Activated CD4-positive, alpha-beta T cell treated with anti-CD3 and anti-CD28 coated beads for 36 hours (primary cell): Measurements from ENCODE around the gene RAET1G. TPM values are rescaled to one million over a fixed set of nuclear protein-coding genes. Genes with fewer than 3 reads are reported as not detected.
"Not testable (repeated sequence)": the region's sequence is repeated elsewhere in the genome, so short reads cannot be mapped to it uniquely, and the experiment has no call there.

Source experiments
- ATAC-seq: fragments of 200-7000 bp; cut with Tn5 transposase; one replicate; pipeline ENCODE4 v1.10.0; 2021; ENCODE audit warnings: mild to moderate bottlenecking, moderate library complexity
- CTCF ChIA-PET: fragments of 350-600 bp; sonication (Branson Sonifier 250); formaldehyde crosslinking; loops from one replicate; lab custom pipeline; 2021; ENCODE audit warnings: antibody characterized with exemption; lab: Charles Lee
- POLR2A ChIA-PET: fragments of 350-600 bp; sonication (Branson Sonifier 250); formaldehyde crosslinking; loops from one replicate; lab custom pipeline; 2021; ENCODE audit warnings: antibody characterized with exemption, inconsistent platforms; lab: Charles Lee
- DNase-seq: peaks from one replicate; pipeline ENCODE4 v3.0.0-alpha.2; 2020
- H3K27ac Mint-ChIP-seq: one replicate; pipeline ENCODE4 v1.8.0; 2021; ENCODE audit warnings: mixed read lengths
- H3K27me3 Mint-ChIP-seq: one replicate; pipeline ENCODE4 v1.8.0; 2021; ENCODE audit warnings: mixed read lengths
- H3K36me3 Mint-ChIP-seq: one replicate; pipeline ENCODE4 v1.8.0; 2021; ENCODE audit warnings: low read depth, mixed read lengths
- H3K4me1 Mint-ChIP-seq: one replicate; pipeline ENCODE4 v1.8.0; 2021; ENCODE audit warnings: mixed read lengths
- H3K4me3 Mint-ChIP-seq: one replicate; pipeline ENCODE4 v1.8.0; 2021; ENCODE audit warnings: mild to moderate bottlenecking, moderate library complexity, mixed read lengths
- H3K9me3 Mint-ChIP-seq: one replicate; pipeline ENCODE4 v1.8.0; 2021; ENCODE audit warnings: low read depth, mixed read lengths
- intact Hi-C, 2 experiments: fragments of 100-400 bp; cut with DNase I in 1 of 2; cut with micrococcal nuclease in 1 of 2; formaldehyde crosslinking; loops; one replicate each; pipeline versions ENCODE4 v1.14.2 to v1.15.1; 2022 to 2024; cut with DNase I, micrococcal nuclease
- total RNA-seq, 2 experiments: library from RNA; stranded (reverse); gene quantifications; one replicate each; pipeline ENCODE4 v1.2.3, GENCODE V29; 2021

The RAET1G gene
- total RNA-seq, 2 experiments from 2014 or later = not detected

GRCh38 chr6:149899486-149899885, 23.4 kb downstream of the RAET1G start:
- Mint-ChIP-seq H3K4me3 (no peak overlapping the region), H3K4me1 (peaks cover 15% of the 10 kb centered on the region), H3K9me3 (no peaks in the 10 kb centered on the region), H3K27me3 (peaks cover 5% of the 10 kb centered on the region), H3K27ac (no peak overlapping the region), H3K36me3 (no peaks in the 10 kb centered on the region)
- CTCF ChIA-PET = interaction anchor here (0.8 kb wide), 1 partner anchor 82 kb away, joined by 3 read pairs; no protein-coding TSS in a partner anchor
- DNase-seq (no peak), ATAC-seq (no peak)
- intact Hi-C loops = no loop called here
- POLR2A ChIA-PET = no interaction called here

- intact Hi-C loops = no loop called here
- ATAC-seq = no peak
- no peaks in the 10 kb centered on the region for H3K36me3 Mint-ChIP-seq
- no peak overlapping the region for H3K4me3 Mint-ChIP-seq
- no peak for DNase-seq
- ChIA-PET POLR2A (no interaction called here), CTCF (no interaction called here)
- H3K4me1 Mint-ChIP-seq = peaks cover 15% of the 10 kb centered on the region
- H3K9me3 Mint-ChIP-seq = no peaks in the 10 kb centered on the region
- peaks cover 9% of the 10 kb centered on the region for H3K27me3 Mint-ChIP-seq
- H3K27ac Mint-ChIP-seq = no peak overlapping the region
Observed at GRCh38 chr6:149898966-149899365, 24.0 kb downstream of the RAET1G start.

- H3K4me3 Mint-ChIP-seq = no peak within 1 kb of the TSS
- peaks cover 9% of the 10 kb centered on the region for H3K27me3 Mint-ChIP-seq
- H3K36me3 Mint-ChIP-seq = no peaks in the 10 kb centered on the region
- no peak for ATAC-seq
- no peak for DNase-seq
- CTCF ChIA-PET = no interaction called here
- intact Hi-C loops = no loop called here
- H3K27ac Mint-ChIP-seq = no peak within 1 kb of the TSS
- no peaks in the 10 kb centered on the region for H3K9me3 Mint-ChIP-seq
- POLR2A ChIA-PET = no interaction called here
- H3K4me1 Mint-ChIP-seq = peaks cover 15% of the 10 kb centered on the region
Observed at GRCh38 chr6:149897855-149898744, 24.8 kb downstream of the RAET1G start, which contains the start of gene RAET1E. TSS of gene RAET1E (minus strand) at chr6:149898113. CDS start at chr6:149890901, 7,212 bp downstream.

GRCh38 chr6:149897015-149897697, 25.8 kb downstream of the RAET1G start:
- peaks cover 9% of the 10 kb centered on the region for H3K27me3 Mint-ChIP-seq
- ChIA-PET POLR2A (no interaction called here), CTCF (interaction anchor here (0.9 kb wide), 1 partner anchor 31 kb away, joined by 3 read pairs; no protein-coding TSS in a partner anchor)
- no peaks in the 10 kb centered on the region for H3K9me3 Mint-ChIP-seq
- intact Hi-C loops = no loop called here
- peaks cover 15% of the 10 kb centered on the region for H3K4me1 Mint-ChIP-seq
- ATAC-seq (no peak), DNase-seq (no peak)
- no peaks in the 10 kb centered on the region for H3K36me3 Mint-ChIP-seq
- H3K27ac Mint-ChIP-seq = no peak overlapping the region
- no peak overlapping the region for H3K4me3 Mint-ChIP-seq

GRCh38 chr6:149896491-149896890, 26.4 kb downstream of the RAET1G start:
- peak; percentile 57 for ATAC-seq
- DNase-seq = no peak
- H3K27me3 Mint-ChIP-seq = peaks cover 7% of the 10 kb centered on the region
- H3K4me1 Mint-ChIP-seq = peaks cover 15% of the 10 kb centered on the region
- intact Hi-C loops = no loop called here
- H3K9me3 Mint-ChIP-seq = no peaks in the 10 kb centered on the region
- POLR2A ChIA-PET = no interaction called here
- no peaks in the 10 kb centered on the region for H3K36me3 Mint-ChIP-seq
- no peak overlapping the region for H3K4me3 Mint-ChIP-seq
- no peak overlapping the region for H3K27ac Mint-ChIP-seq
- CTCF ChIA-PET = interaction anchor here (0.7 to 0.9 kb wide), 2 partner anchors 30 to 111 kb away, joined by 3 read pairs; no protein-coding TSS in a partner anchor

GRCh38 chr6:149895833-149896271, 27.1 kb downstream of the RAET1G start:
- Mint-ChIP-seq H3K9me3 (no peaks in the 10 kb centered on the region), H3K27ac (peak overlapping the region; percentile 23), H3K36me3 (no peaks in the 10 kb centered on the region), H3K4me1 (peaks cover 15% of the 10 kb centered on the region), H3K4me3 (no peak overlapping the region), H3K27me3 (peaks cover 6% of the 10 kb centered on the region)
- ChIA-PET CTCF (no interaction called here), POLR2A (no interaction called here)
- intact Hi-C loops = no loop called here
- peak; percentile 67 for DNase-seq
- ATAC-seq = peak; percentile 98

GRCh38 chr6:149895048-149895590, 27.8 kb downstream of the RAET1G start:
- H3K4me3 Mint-ChIP-seq = no peak overlapping the region
- CTCF ChIA-PET = interaction anchor here (0.6 kb wide), 1 partner anchor 645 kb away, joined by 3 read pairs; no protein-coding TSS in a partner anchor
- POLR2A ChIA-PET = no interaction called here

GRCh38 chr6:149891864-149892263, 31.1 kb downstream of the RAET1G start:
- POLR2A ChIA-PET, H3K27ac Mint-ChIP-seq: not testable (repeated sequence)

More at GRCh38 chr6:149895048-149895590, 27.8 kb downstream of the RAET1G start:
- Mint-ChIP-seq H3K27me3 (peaks cover 6% of the 10 kb centered on the region), H3K9me3 (no peaks in the 10 kb centered on the region), H3K27ac (no peak overlapping the region), H3K36me3 (no peaks in the 10 kb centered on the region), H3K4me1 (peaks cover 15% of the 10 kb centered on the region)
- no peak for DNase-seq
- intact Hi-C loops = no loop called here
- no peak for ATAC-seq

GRCh38 chr6:149891259-149891658, 31.7 kb downstream of the RAET1G start:
- H3K4me3 Mint-ChIP-seq = no peak overlapping the region
- peaks cover 7% of the 10 kb centered on the region for H3K4me1 Mint-ChIP-seq
- ChIA-PET CTCF (interaction anchor here (0.6 kb wide), 1 partner anchor 911 kb away, joined by 3 read pairs; no protein-coding TSS in a partner anchor), POLR2A (no interaction called here)
- no peak overlapping the region for H3K27ac Mint-ChIP-seq
- no peaks in the 10 kb centered on the region for H3K9me3 Mint-ChIP-seq
- ATAC-seq (no peak), DNase-seq (no peak)
- H3K27me3 Mint-ChIP-seq = peaks cover 6% of the 10 kb centered on the region
- H3K36me3 Mint-ChIP-seq = no peaks in the 10 kb centered on the region
- intact Hi-C loops = no loop called here

More at GRCh38 chr6:149891864-149892263, 31.1 kb downstream of the RAET1G start:
- H3K4me1 Mint-ChIP-seq = peaks cover 13% of the 10 kb centered on the region
- H3K27me3 Mint-ChIP-seq, ATAC-seq, intact Hi-C loops, H3K36me3 Mint-ChIP-seq, CTCF ChIA-PET, H3K4me3 Mint-ChIP-seq, H3K9me3 Mint-ChIP-seq, DNase-seq: not testable (repeated sequence)

GRCh38 chr6:149890629-149891045, 32.3 kb downstream of the RAET1G start:
- no peak overlapping the region for H3K27ac Mint-ChIP-seq
- no peaks in the 10 kb centered on the region for H3K36me3 Mint-ChIP-seq
- no peak for DNase-seq
- intact Hi-C loops = no loop called here
- peaks cover 6% of the 10 kb centered on the region for H3K27me3 Mint-ChIP-seq
- H3K9me3 Mint-ChIP-seq = no peaks in the 10 kb centered on the region
- H3K4me3 Mint-ChIP-seq = no peak overlapping the region
- ChIA-PET CTCF (interaction anchor here (0.6 to 0.7 kb wide), 2 partner anchors 201 to 910 kb away, joined by 3 read pairs; no protein-coding TSS in a partner anchor), POLR2A (no interaction called here)
- H3K4me1 Mint-ChIP-seq = peaks cover under 1% of the 10 kb centered on the region
- ATAC-seq = no peak

GRCh38 chr6:149889326-149889725, 33.6 kb downstream of the RAET1G start:
- ChIA-PET POLR2A (no interaction called here), CTCF (no interaction called here)
- Mint-ChIP-seq H3K27me3 (peaks cover 4% of the 10 kb centered on the region), H3K4me1 (no peaks in the 10 kb centered on the region), H3K27ac (no peak overlapping the region), H3K36me3 (no peaks in the 10 kb centered on the region), H3K4me3 (no peak overlapping the region), H3K9me3 (no peaks in the 10 kb centered on the region)
- intact Hi-C loops = no loop called here
- ATAC-seq (no peak), DNase-seq (no peak)
